Osteoblast (primary cell): ENCODE measurements around the gene TIGD4. TPM values are rescaled to one million over a fixed set of nuclear protein-coding genes. Genes with fewer than 3 reads are reported as not detected.
A peak's percentile ranks its signal among the peaks of the same experiment; 100 is the strongest.

Source experiments
- DNase-seq: peaks from one replicate; pipeline ENCODE4 v3.0.0; 2011; ENCODE audit warnings: low spot score, mixed read lengths; ENCODE audit not compliant: insufficient read length; ENCODE audit errors: missing footprints
- H2AFZ ChIP-seq: 2 replicates; pipeline ENCODE4 v1.6.0; 2011; ENCODE audit warnings: mild to moderate bottlenecking, low read length
- H3K27ac ChIP-seq: 2 replicates; pipeline ENCODE4 v1.5.1; 2011; ENCODE audit warnings: mild to moderate bottlenecking, low read depth, low read length, moderate library complexity
- H3K27me3 ChIP-seq: 2 replicates; pipeline ENCODE4 v1.6.0; 2012; ENCODE audit warnings: mild to moderate bottlenecking, control low read depth, inconsistent platforms, low read length, moderate library complexity; ENCODE audit not compliant: insufficient read depth
- H3K36me3 ChIP-seq: 2 replicates; pipeline ENCODE4 v1.5.1; 2011; ENCODE audit warnings: mild to moderate bottlenecking, low read length, control low read depth, moderate library complexity; ENCODE audit not compliant: insufficient read depth
- H3K4me1 ChIP-seq: 2 replicates; pipeline ENCODE4 v1.5.1; 2011; ENCODE audit warnings: mild to moderate bottlenecking, low read length, control low read depth, moderate library complexity; ENCODE audit not compliant: insufficient read depth
- H3K4me2 ChIP-seq: 2 replicates; pipeline ENCODE4 v1.6.0; 2011; ENCODE audit warnings: mild to moderate bottlenecking, low read length; ENCODE audit not compliant: insufficient read depth
- H3K4me3 ChIP-seq: fragments of 200-600 bp; sonication (generic); 3 replicates; pipeline ENCODE4 v1.5.1; 2012; ENCODE audit warnings: mild to moderate bottlenecking, low read length, inconsistent platforms; ENCODE audit not compliant: insufficient read depth
- H3K79me2 ChIP-seq: 2 replicates; pipeline ENCODE4 v1.6.0; 2012; ENCODE audit warnings: mild to moderate bottlenecking, low read length, control low read depth, inconsistent platforms; ENCODE audit not compliant: insufficient read depth
- H3K9me3 ChIP-seq: 2 replicates; pipeline ENCODE4 v1.5.1; 2011; ENCODE audit warnings: low read depth, low read length, control low read depth
- H4K20me1 ChIP-seq: 2 replicates; pipeline ENCODE4 v1.6.0; 2012; ENCODE audit warnings: mild to moderate bottlenecking, low read length, control low read depth; ENCODE audit not compliant: insufficient read depth
- CTCF ChIP-seq: IDR thresholded peaks from 2 replicates; pipeline ENCODE4 v1.5.1; 2011; ENCODE audit warnings: mild to moderate bottlenecking, low read depth, low read length, moderate library complexity; ENCODE audit errors: extremely low read depth
- total RNA-seq: library from RNA; depleted of rRNA; stranded (reverse); fragments of >200 nt; gene quantifications from 2 replicates; pipeline ENCODE4 v1.2.3, GENCODE V29; 2012

TIGD4 gene
- total RNA-seq, 1 donor: 0.36 TPM

- Histone ChIP-seq H3K27me3 (peaks cover 4% of the 10 kb centered on the region), H3K9me3 (no peaks in the 10 kb centered on the region), H3K36me3 (no peaks in the 10 kb centered on the region), H3K4me2 (no peak overlapping the region), H3K79me2 (no peaks in the 10 kb centered on the region), H3K4me3 (no peak overlapping the region), H4K20me1 (no peaks in the 10 kb centered on the region), H2AFZ (no peak overlapping the region), H3K4me1 (no peaks in the 10 kb centered on the region), H3K27ac (no peak overlapping the region)
- DNase-seq: no peak
- no peak for TF ChIP-seq CTCF
These were observed 44.9 kb downstream of the TIGD4 start for GRCh38 chr4:152734699-152735050.

- Histone ChIP-seq H3K36me3 (no peaks in the 10 kb centered on the region), H4K20me1 (no peaks in the 10 kb centered on the region)
These were observed 45.4 kb downstream of the TIGD4 start for GRCh38 chr4:152734015-152734698.

GRCh38 chr4:152731997-152732396, 47.5 kb downstream of the TIGD4 start:
- H3K4me1 ChIP-seq: no peaks in the 10 kb centered on the region
- no peaks in the 10 kb centered on the region for H3K36me3 ChIP-seq
- H3K27me3 ChIP-seq: peaks cover 12% of the 10 kb centered on the region
- no peaks in the 10 kb centered on the region for H4K20me1 ChIP-seq
- DNase-seq: no peak
- no peak for TF ChIP-seq CTCF
- no peak overlapping the region for H3K4me2 ChIP-seq
- H3K9me3 ChIP-seq: no peaks in the 10 kb centered on the region
- no peak overlapping the region for H2AFZ ChIP-seq
- no peaks in the 10 kb centered on the region for H3K79me2 ChIP-seq
- H3K27ac ChIP-seq: no peak overlapping the region
- H3K4me3 ChIP-seq: no peak overlapping the region

More at GRCh38 chr4:152734015-152734698, 45.4 kb downstream of the TIGD4 start:
- Histone ChIP-seq H3K4me3 (no peak overlapping the region), H3K9me3 (no peaks in the 10 kb centered on the region), H2AFZ (no peak overlapping the region), H3K4me2 (no peak overlapping the region), H3K27ac (no peak overlapping the region), H3K4me1 (no peaks in the 10 kb centered on the region), H3K79me2 (no peaks in the 10 kb centered on the region), H3K27me3 (peaks cover 4% of the 10 kb centered on the region)
- DNase-seq: no peak
- no peak for TF ChIP-seq CTCF

- no peak for TF ChIP-seq CTCF
- peak; percentile 57 for DNase-seq
- no peak overlapping the region for H3K4me3 ChIP-seq
- no peaks in the 10 kb centered on the region for H4K20me1 ChIP-seq
- H3K79me2 ChIP-seq: no peaks in the 10 kb centered on the region
- H3K36me3 ChIP-seq: no peaks in the 10 kb centered on the region
- H3K4me1 ChIP-seq: no peaks in the 10 kb centered on the region
- no peak overlapping the region for H3K27ac ChIP-seq
- peaks cover 12% of the 10 kb centered on the region for H3K27me3 ChIP-seq
- H3K9me3 ChIP-seq: no peaks in the 10 kb centered on the region
- H3K4me2 ChIP-seq: no peak overlapping the region
- no peak overlapping the region for H2AFZ ChIP-seq
These were observed 50.1 kb downstream of the TIGD4 start for GRCh38 chr4:152729466-152729865.
